ENCODE results near the gene METTL25B. TPM values are rescaled to one million over a fixed set of nuclear protein-coding genes. Genes with fewer than 3 reads are reported as not detected.
A peak's percentile ranks its signal among the peaks of the same experiment; 100 is the strongest.

METTL25B gene
- total and polyA plus RNA-seq, 2 of the 13 experiments (the other 11 are each of a cell fraction or from before 2014, with no cell fraction given) = 11.9 to 24.0 TPM

DNA sequence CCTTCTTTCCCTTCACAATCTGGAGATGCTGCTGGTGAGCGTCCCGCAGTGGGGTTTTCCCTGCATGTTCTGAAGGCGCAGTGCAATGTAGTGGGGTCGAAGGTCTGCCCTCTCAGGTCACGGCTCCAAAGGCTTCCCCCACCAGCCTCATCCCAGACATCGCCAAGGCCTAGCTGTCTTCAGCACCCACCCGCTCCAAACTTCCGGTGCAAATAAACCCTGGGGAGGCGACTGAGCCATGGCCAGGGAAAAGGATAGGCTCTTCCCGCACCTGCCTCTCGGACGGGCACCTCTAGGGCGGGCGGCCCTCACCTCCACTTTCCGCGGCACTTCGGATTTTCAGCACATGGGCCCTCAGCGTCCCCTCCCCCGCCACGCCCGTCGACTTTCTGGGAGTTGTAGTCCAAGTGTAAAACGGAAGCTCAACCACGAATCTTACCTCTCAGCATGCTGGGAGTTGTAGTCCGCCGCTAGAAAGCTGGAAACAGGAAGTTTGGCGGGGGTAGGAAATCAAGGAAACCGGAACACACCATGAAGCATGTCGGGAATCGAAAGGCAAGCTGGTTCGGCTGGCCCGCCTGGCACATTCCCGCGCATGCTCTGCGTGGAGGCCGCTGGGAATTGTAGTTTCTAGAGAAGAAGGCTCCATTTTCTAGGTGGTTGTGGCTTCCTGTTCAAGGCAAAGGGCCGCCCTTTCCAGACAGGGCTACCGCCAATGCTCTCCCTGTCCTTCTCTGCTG lies 12.6 kb downstream of the METTL25B start, which contains the start of gene MRPL24 (continued):
- TF ChIP-seq ZNF292 (CRISPR knock-in tag; IDR thresholded peaks at IDR 0.05; ENCODE audit: borderline replicate concordance, low read depth) = no peak; the same call in 1 of the 2 replicates
- peak; percentile 66 to 85 for TF ChIP-seq POLR2A (IDR thresholded peaks at IDR 0.05; ENCODE audit: insufficient read depth in 1 of 2, low read depth in 2 of 2, low read length in 2 of 2)
- peak; percentile 73; the same call in 1 of the 2 replicates for TF ChIP-seq ARNT2 (CRISPR knock-in tag; IDR thresholded peaks at IDR 0.05; ENCODE audit: low read depth)
- TF ChIP-seq, protein P1, sequence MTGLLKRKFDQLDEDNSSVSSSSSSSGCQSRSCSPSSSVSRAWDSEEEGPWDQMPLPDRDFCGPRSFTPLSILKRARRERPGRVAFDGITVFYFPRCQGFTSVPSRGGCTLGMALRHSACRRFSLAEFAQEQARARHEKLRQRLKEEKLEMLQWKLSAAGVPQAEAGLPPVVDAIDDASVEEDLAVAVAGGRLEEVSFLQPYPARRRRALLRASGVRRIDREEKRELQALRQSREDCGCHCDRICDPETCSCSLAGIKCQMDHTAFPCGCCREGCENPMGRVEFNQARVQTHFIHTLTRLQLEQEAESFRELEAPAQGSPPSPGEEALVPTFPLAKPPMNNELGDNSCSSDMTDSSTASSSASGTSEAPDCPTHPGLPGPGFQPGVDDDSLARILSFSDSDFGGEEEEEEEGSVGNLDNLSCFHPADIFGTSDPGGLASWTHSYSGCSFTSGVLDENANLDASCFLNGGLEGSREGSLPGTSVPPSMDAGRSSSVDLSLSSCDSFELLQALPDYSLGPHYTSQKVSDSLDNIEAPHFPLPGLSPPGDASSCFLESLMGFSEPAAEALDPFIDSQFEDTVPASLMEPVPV (CRISPR knock-in tag; IDR thresholded peaks at IDR 0.05) = peak; percentile 88
- TF ChIP-seq, protein P2, sequence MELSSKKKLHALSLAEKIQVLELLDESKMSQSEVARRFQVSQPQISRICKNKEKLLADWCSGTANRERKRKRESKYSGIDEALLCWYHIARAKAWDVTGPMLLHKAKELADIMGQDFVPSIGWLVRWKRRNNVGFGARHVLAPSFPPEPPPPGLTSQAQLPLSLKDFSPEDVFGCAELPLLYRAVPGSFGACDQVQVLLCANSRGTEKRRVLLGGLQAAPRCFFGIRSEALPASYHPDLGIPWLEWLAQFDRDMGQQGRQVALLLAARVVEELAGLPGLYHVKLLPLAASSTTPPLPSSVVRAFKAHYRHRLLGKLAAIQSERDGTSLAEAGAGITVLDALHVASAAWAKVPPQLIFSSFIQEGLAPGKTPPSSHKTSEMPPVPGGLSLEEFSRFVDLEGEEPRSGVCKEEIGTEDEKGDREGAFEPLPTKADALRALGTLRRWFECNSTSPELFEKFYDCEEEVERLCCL (CRISPR knock-in tag; IDR thresholded peaks at IDR 0.05; ENCODE audit: borderline replicate concordance) = no peak
- peak; percentile 81 for TF ChIP-seq RBFOX2 (IDR thresholded peaks at IDR 0.05; ENCODE audit: low read depth, low read length)
- peak; percentile 66; the same call in 1 of the 2 replicates for TF ChIP-seq SP2 (CRISPR knock-in tag; IDR thresholded peaks at IDR 0.05)
- TF ChIP-seq ZEB1 (IDR thresholded peaks at IDR 0.05; ENCODE audit: insufficient replicate concordance, low read depth) = no peak
- TF ChIP-seq, protein P3, sequence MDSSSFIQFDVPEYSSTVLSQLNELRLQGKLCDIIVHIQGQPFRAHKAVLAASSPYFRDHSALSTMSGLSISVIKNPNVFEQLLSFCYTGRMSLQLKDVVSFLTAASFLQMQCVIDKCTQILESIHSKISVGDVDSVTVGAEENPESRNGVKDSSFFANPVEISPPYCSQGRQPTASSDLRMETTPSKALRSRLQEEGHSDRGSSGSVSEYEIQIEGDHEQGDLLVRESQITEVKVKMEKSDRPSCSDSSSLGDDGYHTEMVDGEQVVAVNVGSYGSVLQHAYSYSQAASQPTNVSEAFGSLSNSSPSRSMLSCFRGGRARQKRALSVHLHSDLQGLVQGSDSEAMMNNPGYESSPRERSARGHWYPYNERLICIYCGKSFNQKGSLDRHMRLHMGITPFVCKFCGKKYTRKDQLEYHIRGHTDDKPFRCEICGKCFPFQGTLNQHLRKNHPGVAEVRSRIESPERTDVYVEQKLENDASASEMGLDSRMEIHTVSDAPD (CRISPR knock-in tag; IDR thresholded peaks at IDR 0.05) = peak; percentile 66; the same call in 1 of the 2 replicates
- peak; percentile 95 for TF ChIP-seq PHF8 (CRISPR knock-in tag; IDR thresholded peaks at IDR 0.05)
- TF ChIP-seq, protein P4, sequence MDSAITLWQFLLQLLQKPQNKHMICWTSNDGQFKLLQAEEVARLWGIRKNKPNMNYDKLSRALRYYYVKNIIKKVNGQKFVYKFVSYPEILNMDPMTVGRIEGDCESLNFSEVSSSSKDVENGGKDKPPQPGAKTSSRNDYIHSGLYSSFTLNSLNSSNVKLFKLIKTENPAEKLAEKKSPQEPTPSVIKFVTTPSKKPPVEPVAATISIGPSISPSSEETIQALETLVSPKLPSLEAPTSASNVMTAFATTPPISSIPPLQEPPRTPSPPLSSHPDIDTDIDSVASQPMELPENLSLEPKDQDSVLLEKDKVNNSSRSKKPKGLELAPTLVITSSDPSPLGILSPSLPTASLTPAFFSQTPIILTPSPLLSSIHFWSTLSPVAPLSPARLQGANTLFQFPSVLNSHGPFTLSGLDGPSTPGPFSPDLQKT (CRISPR knock-in tag; IDR thresholded peaks at IDR 0.05; ENCODE audit: borderline replicate concordance) = peak; percentile 28; the same call in 1 of the 2 replicates
- no peak for TF ChIP-seq TBX3 (IDR thresholded peaks at IDR 0.05; ENCODE audit: borderline replicate concordance)
- peak; percentile 61; the same call in 1 of the 2 replicates for TF ChIP-seq ZNF296 (CRISPR knock-in tag; conservative IDR thresholded peaks at IDR 0.05)
- no peak; the same call in 1 of the 2 replicates for TF ChIP-seq FLYWCH1 (CRISPR knock-in tag; IDR thresholded peaks at IDR 0.05)
- TF ChIP-seq, protein P5, sequence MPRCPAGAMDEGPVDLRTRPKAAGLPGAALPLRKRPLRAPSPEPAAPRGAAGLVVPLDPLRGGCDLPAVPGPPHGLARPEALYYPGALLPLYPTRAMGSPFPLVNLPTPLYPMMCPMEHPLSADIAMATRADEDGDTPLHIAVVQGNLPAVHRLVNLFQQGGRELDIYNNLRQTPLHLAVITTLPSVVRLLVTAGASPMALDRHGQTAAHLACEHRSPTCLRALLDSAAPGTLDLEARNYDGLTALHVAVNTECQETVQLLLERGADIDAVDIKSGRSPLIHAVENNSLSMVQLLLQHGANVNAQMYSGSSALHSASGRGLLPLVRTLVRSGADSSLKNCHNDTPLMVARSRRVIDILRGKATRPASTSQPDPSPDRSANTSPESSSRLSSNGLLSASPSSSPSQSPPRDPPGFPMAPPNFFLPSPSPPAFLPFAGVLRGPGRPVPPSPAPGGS (CRISPR knock-in tag; IDR thresholded peaks at IDR 0.05) = peak; percentile 94
- peak; percentile 70; the same call in 1 of the 2 replicates for TF ChIP-seq NFKB2 (CRISPR knock-in tag; IDR thresholded peaks at IDR 0.05; ENCODE audit: borderline replicate concordance)

All from HepG2 (cell line).